Neuronal stem cell (in vitro differentiated cells): ENCODE measurements around the gene ANKRD44.

Source experiments
- DNase-seq: peaks from one replicate; pipeline ENCODE4 v3.0.0-alpha.2; 2013; ENCODE audit warnings: low spot score
- H2AFZ ChIP-seq: one replicate; pipeline ENCODE4 v1.6.1; 2013; ENCODE audit warnings: mild to moderate bottlenecking, low read length, inconsistent platforms
- H2AK5ac ChIP-seq: 2 replicates; pipeline ENCODE4 v1.6.1; 2013; ENCODE audit warnings: low read depth, mild to moderate bottlenecking, inconsistent platforms, low read length, moderate library complexity, mixed read lengths
- H2BK120ac ChIP-seq: 2 replicates; pipeline ENCODE4 v1.6.1; 2013; ENCODE audit warnings: low read depth, mild to moderate bottlenecking, inconsistent platforms, low read length, moderate library complexity, mixed read lengths
- H2BK12ac ChIP-seq: one replicate; pipeline ENCODE4 v1.6.1; 2013; ENCODE audit warnings: low read length, inconsistent platforms
- H2BK15ac ChIP-seq: 2 replicates; pipeline ENCODE4 v1.6.1; 2013; ENCODE audit warnings: mild to moderate bottlenecking, low read length, inconsistent platforms, mixed read lengths
- H2BK5ac ChIP-seq: one replicate; pipeline ENCODE4 v1.6.1; 2013; ENCODE audit warnings: inconsistent platforms, mild to moderate bottlenecking, low read length, moderate library complexity
- H3K14ac ChIP-seq: one replicate; pipeline ENCODE4 v1.6.1; 2013; ENCODE audit warnings: low read length, inconsistent platforms
- H3K18ac ChIP-seq: 2 replicates; pipeline ENCODE4 v1.6.1; 2013; ENCODE audit warnings: low read length, inconsistent platforms
- H3K23ac ChIP-seq: 2 replicates; pipeline ENCODE4 v1.6.1; 2013; ENCODE audit warnings: low read depth, mild to moderate bottlenecking, mixed read lengths, low read length, inconsistent platforms; ENCODE audit not compliant: poor library complexity
- H3K27ac ChIP-seq: replicated peaks from 3 replicates; pipeline ENCODE4 v1.5.1; 2013; ENCODE audit warnings: low read length, inconsistent platforms
- H3K27me3 ChIP-seq, 3 experiments: 2 replicates each; pipeline ENCODE4 v1.6.1; 2013; ENCODE audit warnings: low read length in 3 of 3, mild to moderate bottlenecking in 2 of 3, inconsistent platforms in 1 of 3, low read depth in 1 of 3, mixed read lengths in 1 of 3, moderate library complexity in 1 of 3; ENCODE audit not compliant: control insufficient read depth in 3 of 3, insufficient read depth in 3 of 3
- H3K36me3 ChIP-seq, 2 donors: replicated peaks in 1 of 2; 2 replicates each; pipeline ENCODE4 v1.6.1; 2013; ENCODE audit warnings: low read length in 2 of 2; ENCODE audit not compliant: control insufficient read depth in 2 of 2, insufficient read depth in 2 of 2
- H3K4ac ChIP-seq: 2 replicates; pipeline ENCODE4 v1.6.1; 2013; ENCODE audit warnings: inconsistent platforms, mild to moderate bottlenecking, low read length, moderate library complexity
- H3K4me1 ChIP-seq, 2 donors: 1 replicate in 1 of 2; 2 replicates in 1 of 2; pipeline ENCODE4 v1.6.1; 2013; ENCODE audit warnings: low read length in 2 of 2, low read depth in 1 of 2; ENCODE audit not compliant: control insufficient read depth in 2 of 2, insufficient read depth in 1 of 2
- H3K4me2 ChIP-seq: one replicate; pipeline ENCODE4 v1.6.1; 2013; ENCODE audit warnings: mild to moderate bottlenecking, low read length, inconsistent platforms; ENCODE audit not compliant: insufficient read depth, poor library complexity, severe bottlenecking
- H3K4me3 ChIP-seq, 2 donors: 2 replicates each; pipeline ENCODE4 v1.5.1; 2013; ENCODE audit warnings: low read length in 2 of 2, mild to moderate bottlenecking in 2 of 2, inconsistent platforms in 1 of 2, moderate library complexity in 1 of 2
- H3K79me1 ChIP-seq: one replicate; pipeline ENCODE4 v1.6.1; 2013; ENCODE audit warnings: low read depth, mild to moderate bottlenecking, inconsistent platforms, low read length, moderate library complexity
- H3K9ac ChIP-seq: one replicate; pipeline ENCODE4 v1.6.1; 2013; ENCODE audit warnings: mild to moderate bottlenecking, low read depth, low read length, inconsistent platforms; ENCODE audit not compliant: poor library complexity
- H3K9me3 ChIP-seq, 2 donors: replicated peaks in 1 of 2; 2 replicates each; pipeline versions ENCODE3 to v1.6.1; 2013; ENCODE audit warnings: low read length in 2 of 2, mild to moderate bottlenecking in 2 of 2, inconsistent platforms in 1 of 2, low read depth in 1 of 2, mixed read lengths in 1 of 2, moderate library complexity in 1 of 2; ENCODE audit not compliant: control insufficient read depth in 2 of 2, insufficient read depth in 1 of 2
- H4K8ac ChIP-seq: one replicate; pipeline ENCODE4 v1.6.1; 2013; ENCODE audit warnings: low read depth, mild to moderate bottlenecking, inconsistent platforms, low read length, moderate library complexity
- H4K91ac ChIP-seq: one replicate; pipeline ENCODE4 v1.6.1; 2013; ENCODE audit warnings: low read length, low read depth, mild to moderate bottlenecking, inconsistent platforms; ENCODE audit not compliant: poor library complexity
- WGBS, 2 donors: extraction: QIAGEN DNeasy Blood & Tissue Kit; methylation state at CpG; one replicate each; pipeline ENCODE4 v1.1.7; 2013; ENCODE audit warnings: missing lambda C conversion rate in 2 of 2, mixed read lengths in 1 of 2; ENCODE audit not compliant: insufficient read length in 2 of 2, insufficient replicate concordance in 1 of 2; ENCODE audit errors: extremely low coverage in 2 of 2; 5-methylcytosine and 5-hydroxymethylcytosine counted together

ANKRD44 gene

DNA sequence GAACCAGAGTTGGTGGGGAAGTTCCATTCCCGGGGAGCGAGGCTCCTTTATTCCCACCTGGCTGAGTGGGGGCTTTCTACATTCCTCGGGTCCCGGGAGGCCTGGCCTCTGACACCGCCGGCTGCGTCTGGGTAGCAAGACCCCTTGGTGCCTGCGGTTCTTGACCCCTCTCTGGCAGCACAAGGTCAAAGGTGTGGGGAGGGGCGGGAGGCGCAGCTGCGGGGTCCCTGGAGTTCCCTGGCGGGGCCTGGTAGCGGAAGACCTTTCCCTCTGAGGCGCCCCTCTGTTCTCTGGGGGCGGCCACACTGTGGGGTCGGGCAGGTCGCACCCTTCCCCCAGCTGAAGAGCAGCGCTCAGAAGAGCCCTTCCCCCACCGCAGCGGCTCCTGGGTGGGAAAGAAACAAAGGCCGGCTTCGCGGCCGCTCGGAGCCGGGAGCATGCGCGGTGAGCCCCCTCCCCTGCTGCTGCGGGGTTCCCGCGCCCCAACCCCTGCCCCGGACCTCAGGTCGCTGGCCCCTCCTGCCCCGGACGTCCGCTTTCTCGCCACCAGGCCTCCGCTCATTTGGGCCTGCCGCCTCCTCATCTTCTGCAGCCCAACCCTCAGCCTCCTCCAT lies 146.3 kb downstream of the ANKRD44 start:
- no peak overlapping the region for H3K4me3 ChIP-seq
- H3K27me3 ChIP-seq: no peaks in the 10 kb centered on the region
- H3K18ac ChIP-seq: peak overlapping the region; percentile 91
- H4K91ac ChIP-seq: peak overlapping the region; percentile 34
- no peak overlapping the region for H3K4ac ChIP-seq
- no peaks in the 10 kb centered on the region for H3K36me3 ChIP-seq
- H3K4me2 ChIP-seq: peak overlapping the region; percentile 35
- H2BK120ac ChIP-seq: peak overlapping the region; percentile 4
- H3K27ac ChIP-seq: peak overlapping the region; percentile 41
- no CpG with 5 or more reads among the region's 39 CpGs for WGBS, 2 donors
- no peak overlapping the region for H2BK15ac ChIP-seq
- no peak overlapping the region for H2AK5ac ChIP-seq
- H3K14ac ChIP-seq: no peak overlapping the region
- no peak overlapping the region for H3K9ac ChIP-seq
- peak; percentile 68 for DNase-seq
- H3K4me1 ChIP-seq: peaks cover 0 to 10% of the 10 kb centered on the region in 2 donors
- H3K79me1 ChIP-seq: no peaks in the 10 kb centered on the region
- no peak overlapping the region for H4K8ac ChIP-seq
- peak overlapping the region; percentile 53 for H2AFZ ChIP-seq
- H3K23ac ChIP-seq: no peak overlapping the region
- H2BK5ac ChIP-seq: no peak overlapping the region
- H2BK12ac ChIP-seq: peak overlapping the region; percentile 24
- no peaks in the 10 kb centered on the region for H3K9me3 ChIP-seq

DNA sequence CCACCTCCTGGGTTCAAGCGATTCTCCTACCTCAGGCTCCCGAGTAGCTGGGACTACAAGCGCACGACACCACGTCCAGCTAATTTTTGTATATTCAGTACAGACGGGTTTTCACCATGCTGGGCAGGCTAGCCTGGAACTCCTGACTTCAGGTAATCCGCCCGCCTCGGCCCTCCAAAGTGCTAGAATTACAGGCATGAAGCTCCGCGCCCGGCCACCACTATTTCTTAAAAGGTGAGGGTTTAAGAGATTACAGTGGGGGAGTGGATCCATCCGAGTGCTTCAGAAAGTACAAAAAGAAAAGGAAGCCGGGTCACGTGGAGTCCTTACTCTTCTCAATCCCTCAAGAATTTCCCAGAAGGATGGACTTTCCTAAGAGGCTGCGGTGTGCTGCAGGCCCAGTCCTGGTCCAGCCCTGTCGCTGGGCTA lies 146.9 kb downstream of the ANKRD44 start:
- peak overlapping the region; percentile 4 for H2BK120ac ChIP-seq
- H3K27ac ChIP-seq: peak overlapping the region; percentile 41
- no CpG with 5 or more reads among the region's 17 CpGs for WGBS, 2 donors
- no peak overlapping the region for H3K23ac ChIP-seq
- no peak for DNase-seq
- no peak overlapping the region for H2BK15ac ChIP-seq
- H2AK5ac ChIP-seq: no peak overlapping the region
- no peaks in the 10 kb centered on the region for H3K79me1 ChIP-seq
- H3K4me2 ChIP-seq: no peak overlapping the region
- H3K18ac ChIP-seq: peak overlapping the region; percentile 73
- peaks cover 0 to 10% of the 10 kb centered on the region in 2 donors for H3K4me1 ChIP-seq
- H2BK5ac ChIP-seq: no peak overlapping the region
- no peak overlapping the region for H4K91ac ChIP-seq
- no peak overlapping the region for H4K8ac ChIP-seq
- no peaks in the 10 kb centered on the region for H3K27me3 ChIP-seq
- H3K36me3 ChIP-seq: no peaks in the 10 kb centered on the region
- peak overlapping the region; percentile 24 for H2BK12ac ChIP-seq
- H3K4ac ChIP-seq: no peak overlapping the region
- no peak overlapping the region for H3K4me3 ChIP-seq
- no peak overlapping the region for H3K14ac ChIP-seq
- peak overlapping the region; percentile 53 for H2AFZ ChIP-seq
- H3K9ac ChIP-seq: no peak overlapping the region
- H3K9me3 ChIP-seq: no peaks in the 10 kb centered on the region

DNA sequence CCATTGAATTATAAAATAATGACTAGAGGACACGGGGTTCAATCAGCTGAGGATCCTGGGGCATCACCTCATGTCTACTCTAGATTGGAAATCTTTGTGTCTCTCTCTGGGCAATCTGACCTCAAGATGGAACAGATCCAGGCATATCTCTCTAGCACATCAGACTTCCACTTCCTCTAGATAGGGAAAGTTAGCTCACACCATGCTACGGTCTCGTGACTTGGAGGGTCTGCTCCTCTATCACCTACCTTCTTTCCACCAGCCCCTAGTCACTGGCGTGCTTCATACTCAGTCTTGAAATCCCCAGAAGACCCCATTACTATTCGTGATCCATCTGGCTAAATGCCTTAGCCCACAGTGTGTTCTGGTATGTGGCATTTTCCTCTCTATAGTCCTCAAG lies 148.8 kb downstream of the ANKRD44 start:
- Histone ChIP-seq H4K8ac (no peak overlapping the region), H3K18ac (no peak overlapping the region), H2BK120ac (no peak overlapping the region), H2BK5ac (no peak overlapping the region), H3K23ac (no peak overlapping the region), H3K27me3 (no peaks in the 10 kb centered on the region), H4K91ac (no peak overlapping the region), H3K4ac (no peak overlapping the region), H3K9ac (no peak overlapping the region), H3K4me1 (peaks cover 0 to 10% of the 10 kb centered on the region in 2 donors), H3K27ac (no peak overlapping the region), H3K9me3 (no peaks in the 10 kb centered on the region), H3K79me1 (no peaks in the 10 kb centered on the region), H3K14ac (no peak overlapping the region), H3K36me3 (no peaks in the 10 kb centered on the region), H2AK5ac (no peak overlapping the region), H2AFZ (no peak overlapping the region), H3K4me3 (no peak overlapping the region), H3K4me2 (no peak overlapping the region), H2BK12ac (no peak overlapping the region), H2BK15ac (no peak overlapping the region)
- no CpG with 5 or more reads among the region's 5 CpGs for WGBS, 2 donors
- DNase-seq: no peak

DNA sequence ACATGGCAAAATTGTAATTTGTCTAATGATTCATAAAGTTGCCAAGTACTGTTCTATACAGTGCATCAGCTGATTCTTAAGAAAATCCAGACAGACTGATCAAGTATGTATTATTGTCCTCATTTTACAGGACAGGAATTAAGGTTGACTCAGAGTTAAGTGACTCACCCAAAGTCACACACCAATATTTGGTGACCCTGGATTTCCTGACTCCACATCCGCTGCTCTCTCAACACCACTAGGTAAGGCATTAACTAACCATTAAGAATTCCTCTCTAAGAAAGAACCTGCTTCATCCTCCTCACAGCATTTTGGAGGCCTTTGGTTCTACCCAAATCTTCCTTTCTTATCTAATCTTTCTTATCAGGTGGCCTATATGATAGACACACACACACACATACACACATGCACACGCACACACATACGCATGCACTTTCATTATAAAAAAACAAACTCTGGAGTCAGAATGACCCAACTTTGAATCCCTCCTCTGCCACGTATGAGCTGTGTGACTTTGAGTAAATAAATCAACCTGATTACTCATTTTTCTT lies 150.8 kb downstream of the ANKRD44 start:
- no peak overlapping the region for H3K9ac ChIP-seq
- no peak overlapping the region for H3K14ac ChIP-seq
- no peak overlapping the region for H3K18ac ChIP-seq
- H2BK15ac ChIP-seq: no peak overlapping the region
- no peak overlapping the region for H4K8ac ChIP-seq
- H3K4me3 ChIP-seq: no peak overlapping the region
- H2AK5ac ChIP-seq: no peak overlapping the region
- H2BK120ac ChIP-seq: no peak overlapping the region
- no peak overlapping the region for H3K27ac ChIP-seq
- no peaks in the 10 kb centered on the region for H3K36me3 ChIP-seq
- no peak overlapping the region for H2BK5ac ChIP-seq
- H3K4ac ChIP-seq: no peak overlapping the region
- H3K27me3 ChIP-seq: no peaks in the 10 kb centered on the region
- no peak overlapping the region for H3K23ac ChIP-seq
- no peaks in the 10 kb centered on the region for H3K79me1 ChIP-seq
- H4K91ac ChIP-seq: no peak overlapping the region
- H2AFZ ChIP-seq: no peak overlapping the region
- no CpG with 5 or more reads among the region's 4 CpGs for WGBS, 2 donors
- no peak overlapping the region for H2BK12ac ChIP-seq
- peaks cover 0 to 6% of the 10 kb centered on the region in 2 donors for H3K4me1 ChIP-seq
- no peak overlapping the region for H3K4me2 ChIP-seq
- DNase-seq: no peak
- peaks cover 0 to 3% of the 10 kb centered on the region in 2 donors for H3K9me3 ChIP-seq
